Ramos (cell line): ENCODE data around the gene ENOX1.

Source experiments
- in situ Hi-C: fragments of 300-500 bp; cut with MboI; formaldehyde crosslinking; loops from one replicate; pipeline ENCODE4 v1.14.3; 2022; ENCODE audit warnings: low sequenced_read_pairs; ENCODE audit not compliant: unreplicated experiment

ENOX1 gene

DNA sequence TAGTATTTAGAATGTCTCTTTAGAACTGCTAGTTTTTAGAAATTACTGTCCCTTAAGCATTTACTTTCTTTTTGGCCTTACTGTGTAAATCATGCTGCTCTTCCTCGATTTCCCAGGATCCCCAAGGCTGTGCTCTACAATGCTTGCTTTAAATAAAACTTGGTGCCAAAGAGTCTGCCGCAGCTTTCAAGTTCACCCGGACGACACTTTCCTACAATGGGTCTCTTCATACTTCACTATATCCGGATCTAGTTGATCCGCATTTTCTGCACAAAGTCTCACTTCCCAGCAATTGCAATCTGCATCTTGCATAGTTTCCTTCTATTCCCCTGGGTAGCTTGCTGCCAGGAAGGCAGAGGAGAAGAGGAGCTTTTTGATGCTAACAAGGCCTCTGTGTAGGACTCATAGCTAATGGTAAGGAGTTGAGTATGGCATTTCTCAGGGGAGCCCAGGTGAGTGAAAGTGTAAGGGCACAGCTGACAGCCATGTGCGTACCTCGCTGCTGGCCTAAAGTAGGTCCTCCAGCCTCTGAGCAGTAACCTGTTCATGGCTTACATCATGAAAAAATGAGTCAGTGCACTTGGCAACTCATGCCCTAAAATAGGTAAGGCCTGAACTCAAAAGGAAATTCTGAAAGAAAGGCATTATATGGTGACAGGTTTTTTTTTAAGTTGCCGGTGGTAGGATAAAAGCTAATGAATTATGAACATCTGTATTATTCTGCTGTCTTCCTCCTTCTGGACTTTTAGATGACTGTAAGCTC is 101.6 kb downstream of the ENOX1 start:
- in situ Hi-C loops = no loop called here

DNA sequence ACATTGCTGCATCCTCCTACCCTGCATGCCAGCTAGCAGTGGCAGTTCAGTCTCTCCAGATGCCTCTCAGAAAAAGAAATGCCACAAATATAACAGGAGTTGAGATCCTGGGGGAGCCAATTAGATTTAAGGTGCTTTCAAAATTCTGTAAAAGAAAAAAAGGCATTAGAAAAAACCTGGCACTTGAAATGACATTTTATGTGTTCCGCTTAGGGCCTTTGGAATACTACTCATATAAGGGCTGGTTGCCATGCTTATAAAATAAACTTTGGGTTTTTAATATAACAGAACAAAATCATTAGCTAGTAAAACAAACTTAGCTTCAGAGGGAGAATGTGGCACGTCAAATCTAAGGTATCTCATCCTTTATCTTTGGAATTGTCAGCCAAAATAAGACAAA is 104.1 kb downstream of the ENOX1 start:
- in situ Hi-C loops = no loop called here

DNA sequence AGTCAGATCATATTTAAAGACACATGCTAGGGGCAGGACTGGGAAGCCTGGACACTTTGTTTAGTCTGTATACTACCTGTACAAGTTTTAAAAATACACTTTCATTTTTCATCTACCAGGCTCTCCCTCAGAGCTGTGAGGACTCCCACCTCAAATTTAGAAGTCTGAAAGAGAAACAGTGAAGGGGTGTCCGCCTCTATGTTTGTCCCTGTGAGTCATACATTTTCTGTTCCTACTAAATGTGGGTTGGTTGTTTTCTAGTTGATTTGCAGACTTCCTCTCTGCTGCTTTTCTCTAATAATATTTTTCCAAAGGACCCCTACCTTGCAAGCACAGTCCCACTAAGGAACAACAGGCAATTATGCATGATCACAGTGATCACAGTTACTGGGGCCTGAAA is 110.5 kb downstream of the ENOX1 start:
- in situ Hi-C loops = no loop called here

DNA sequence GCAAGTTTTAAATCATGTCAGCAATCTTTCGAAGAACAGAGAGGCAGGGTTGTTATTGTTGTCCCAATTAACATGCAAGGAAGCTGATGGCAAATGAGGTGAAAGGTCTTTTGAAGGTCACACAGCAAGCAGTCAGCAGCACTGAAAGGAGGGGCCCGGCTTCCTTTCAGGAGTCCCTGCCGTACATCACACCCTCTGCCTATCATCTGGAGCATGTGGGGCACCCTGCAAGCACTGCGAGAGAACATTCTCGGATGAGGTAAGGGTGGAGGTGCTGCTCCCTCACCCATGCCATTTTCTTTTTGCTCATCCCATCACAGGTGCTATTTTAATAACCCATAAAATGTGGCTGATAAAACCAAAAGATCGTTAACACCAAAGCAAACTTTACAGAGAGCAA is 111.2 kb downstream of the ENOX1 start:
- in situ Hi-C loops = no loop called here

DNA sequence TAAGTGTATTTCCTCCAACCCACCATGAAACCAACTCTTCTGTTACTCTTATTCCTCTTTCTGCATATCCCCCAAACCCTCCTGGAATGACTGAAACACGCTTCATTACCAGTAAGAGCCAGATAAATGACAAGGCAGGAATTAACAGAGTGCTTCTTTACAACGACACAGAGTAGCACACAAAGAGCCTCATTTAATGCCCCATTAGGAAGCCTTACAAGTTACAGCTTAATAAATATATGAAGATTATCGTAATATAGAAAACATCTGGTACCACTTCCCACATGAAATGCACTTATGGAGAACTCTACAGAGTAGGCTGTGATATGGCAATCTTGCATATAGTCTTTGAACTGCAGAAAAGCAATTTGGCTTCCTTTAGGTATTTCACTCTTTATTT is 116.8 kb downstream of the ENOX1 start:
- in situ Hi-C loops = no loop called here

DNA sequence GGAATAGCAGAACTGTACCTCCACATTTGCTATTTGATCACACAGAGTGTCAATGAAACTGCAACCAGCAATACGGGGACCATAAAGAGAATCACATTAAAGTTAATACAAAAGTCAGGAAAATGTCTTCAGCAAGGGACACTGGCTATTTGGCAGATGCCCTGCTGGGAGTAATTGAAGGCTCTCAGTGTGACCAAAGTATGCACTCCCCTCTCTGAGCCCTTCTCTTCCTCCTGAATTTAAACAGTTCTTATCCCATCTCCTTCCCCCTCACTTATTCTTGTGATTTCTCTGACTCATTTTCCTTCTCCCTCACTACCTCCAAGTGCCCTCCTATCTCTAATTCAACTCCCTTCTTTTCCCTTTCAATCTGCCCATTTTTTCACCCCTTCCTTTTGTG is 117.7 kb downstream of the ENOX1 start:
- in situ Hi-C loops = no loop called here

DNA sequence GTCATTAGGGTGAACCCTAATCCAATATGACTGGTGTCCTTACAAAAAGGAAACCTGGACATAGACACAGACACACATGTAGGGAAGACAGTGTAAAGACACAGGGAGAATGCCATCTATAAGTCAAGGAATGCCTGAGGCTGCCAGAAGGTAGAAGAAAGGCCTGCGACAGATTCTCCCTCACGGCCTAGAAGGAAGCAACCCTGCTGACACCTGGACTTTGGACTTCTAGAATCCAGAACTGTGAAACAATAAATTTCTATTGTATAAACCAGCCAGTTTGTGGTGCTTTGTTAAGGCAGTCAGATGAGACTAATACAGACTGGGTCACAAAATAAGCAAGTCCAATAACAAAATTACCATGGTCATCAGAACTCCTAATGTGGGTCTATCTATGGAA is 120.4 kb downstream of the ENOX1 start:
- in situ Hi-C loops = no loop called here

DNA sequence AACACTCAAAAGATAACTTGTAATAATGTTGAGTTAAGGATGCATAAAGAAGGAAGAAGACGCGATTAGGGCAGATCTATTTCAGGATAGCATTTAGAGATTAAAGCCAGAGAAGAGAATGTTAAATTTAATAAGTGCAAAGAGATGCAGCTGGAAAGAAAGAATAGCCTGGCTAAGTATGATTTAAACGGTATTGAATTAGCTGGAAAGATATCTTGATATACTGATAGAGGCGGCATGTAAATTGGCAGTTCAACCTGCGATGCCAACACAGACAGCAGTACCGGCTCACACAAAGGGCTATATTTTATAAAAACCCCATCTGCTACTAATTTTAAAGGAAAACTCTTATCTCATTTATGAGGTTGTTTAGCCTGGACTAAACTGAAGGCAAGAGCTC is 121.4 kb downstream of the ENOX1 start:
- in situ Hi-C loops = no loop called here

DNA sequence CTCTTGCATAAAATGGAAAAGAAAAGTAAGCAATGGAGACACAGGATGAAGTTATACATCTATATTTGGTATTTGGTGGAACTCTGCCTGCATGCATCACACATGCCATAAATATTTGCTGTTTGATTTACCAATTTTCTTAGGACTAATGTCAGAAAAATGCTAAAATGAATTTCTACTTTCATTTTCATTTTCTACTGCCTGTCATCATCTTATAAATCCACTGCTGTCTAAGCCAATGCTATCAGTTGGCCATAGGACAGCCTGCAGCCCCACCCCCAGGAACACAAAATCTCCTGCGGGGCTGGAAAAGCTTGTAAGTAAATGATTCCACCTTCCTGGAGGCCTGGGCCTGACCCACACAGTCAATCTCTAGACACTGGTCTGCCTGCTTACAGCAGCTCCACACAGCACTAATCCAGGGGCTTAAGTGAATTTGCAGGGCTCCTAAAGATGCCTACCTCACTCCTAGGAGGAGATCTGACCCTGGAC is 122.0 kb downstream of the ENOX1 start:
- in situ Hi-C loops = no loop called here

DNA sequence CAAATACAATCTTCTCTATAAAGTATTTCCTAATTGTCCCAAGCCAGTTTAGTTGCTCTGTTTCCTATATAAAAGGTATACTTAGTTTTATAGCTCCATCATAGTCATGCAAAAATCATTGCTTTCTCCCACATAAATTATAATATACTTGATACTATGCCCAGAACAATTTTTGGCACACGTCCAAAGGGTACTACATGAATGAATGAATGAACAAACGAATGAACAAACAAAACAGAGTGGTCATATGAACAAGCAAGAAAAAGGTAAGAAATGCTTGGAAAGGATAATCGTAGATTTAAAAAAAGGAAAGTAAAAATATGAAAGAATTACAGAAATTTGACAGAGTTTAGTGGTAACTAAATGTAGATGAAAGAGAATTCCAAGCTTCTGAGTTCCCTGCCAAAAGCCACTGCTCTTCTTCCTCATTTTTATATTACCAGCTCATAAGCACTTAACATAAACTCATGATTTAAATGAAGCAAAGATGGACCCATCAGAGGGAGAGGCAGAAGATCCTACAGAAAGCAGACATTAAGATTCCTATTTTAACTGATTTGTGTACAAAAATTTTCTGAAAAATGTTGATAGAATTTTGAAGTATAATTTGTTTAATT is 123.2 kb downstream of the ENOX1 start:
- in situ Hi-C loops = no loop called here

DNA sequence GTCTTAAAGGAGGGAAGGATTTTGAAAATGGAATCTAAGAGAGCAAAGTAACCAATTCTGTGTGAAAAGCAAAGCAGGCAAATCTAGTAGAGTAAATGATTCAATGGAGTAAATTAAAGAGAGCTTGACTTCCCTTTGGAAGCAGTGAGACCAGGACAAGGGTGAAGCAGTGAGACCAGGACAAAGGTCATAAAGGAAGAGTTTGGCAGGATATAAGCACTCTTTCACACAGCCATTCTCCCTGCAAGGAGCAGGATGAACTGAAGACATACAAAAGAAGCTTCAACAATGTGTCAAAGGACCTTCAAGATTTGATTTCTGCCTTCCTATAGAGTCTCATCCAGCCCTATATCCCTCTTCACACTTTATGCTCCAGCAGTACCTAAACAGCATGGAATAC is 123.8 kb downstream of the ENOX1 start:
- in situ Hi-C loops = no loop called here

DNA sequence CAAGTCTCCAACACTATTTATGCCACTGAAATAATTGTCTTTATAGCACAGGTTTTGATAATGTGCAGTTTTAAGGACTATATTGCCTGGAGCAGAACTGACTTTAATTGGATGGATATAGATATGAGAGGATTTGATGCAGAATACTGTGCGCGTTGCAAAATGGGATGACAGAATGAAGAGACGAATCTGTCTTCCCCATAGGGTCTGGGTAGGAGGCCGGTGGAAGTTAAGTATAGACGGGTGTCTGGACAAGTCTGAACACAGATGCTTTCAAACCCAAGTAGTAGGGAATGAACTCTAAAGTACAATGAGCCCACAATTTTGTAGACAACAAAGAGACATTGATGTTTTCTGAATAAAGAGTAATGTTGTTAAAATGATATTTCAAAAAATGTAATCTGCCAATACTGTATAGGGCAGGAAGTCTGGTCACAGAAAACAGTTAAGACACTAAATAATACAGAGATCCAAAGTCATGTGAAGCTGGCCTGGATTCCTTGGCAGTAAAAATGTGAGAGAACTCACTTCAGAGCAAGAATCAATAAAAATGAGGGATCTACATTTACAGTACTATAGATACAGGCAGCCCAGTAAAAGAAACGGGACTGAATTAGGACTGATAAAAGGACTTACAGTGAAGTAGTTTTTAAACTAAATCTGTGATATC is 125.5 kb downstream of the ENOX1 start:
- in situ Hi-C loops = no loop called here

DNA sequence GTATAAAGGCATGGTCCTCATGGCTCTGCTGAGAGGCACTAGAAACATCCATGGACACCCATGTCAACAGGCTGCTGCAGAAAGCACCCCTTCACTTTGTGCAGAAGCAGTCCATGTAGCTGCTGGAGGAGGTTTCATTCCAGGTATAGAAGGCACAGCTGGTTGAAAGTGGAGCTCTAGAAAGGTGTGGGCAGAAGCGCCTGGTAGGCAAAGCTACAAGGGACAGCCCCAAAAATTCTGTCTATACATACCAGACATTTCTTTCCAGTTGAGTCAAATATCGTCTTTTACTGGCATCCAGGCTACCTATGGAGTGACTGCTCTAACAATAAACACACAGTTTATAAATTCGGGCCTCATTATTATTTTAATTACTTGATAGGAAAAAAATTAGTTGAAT is 129.3 kb downstream of the ENOX1 start:
- in situ Hi-C loops = no loop called here

DNA sequence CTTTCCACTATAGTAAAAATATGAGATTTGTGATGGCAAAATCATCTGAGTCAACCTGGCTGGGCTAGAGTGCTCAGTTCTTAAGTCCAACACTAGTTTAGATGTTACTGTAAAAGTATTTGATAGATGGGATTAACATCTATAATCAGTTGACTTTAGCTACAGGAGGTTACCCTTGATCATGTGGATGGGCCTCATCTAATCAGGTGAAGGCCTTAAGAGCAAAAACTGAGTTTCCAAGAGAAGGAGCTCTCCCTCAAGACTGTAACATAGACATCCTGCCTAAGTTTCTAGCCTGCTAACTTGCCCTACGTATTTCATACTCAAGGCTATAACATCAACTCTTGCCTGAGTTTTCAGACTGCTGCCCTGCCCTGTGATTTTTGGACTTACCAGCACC is 132.8 kb downstream of the ENOX1 start:
- in situ Hi-C loops = no loop called here

DNA sequence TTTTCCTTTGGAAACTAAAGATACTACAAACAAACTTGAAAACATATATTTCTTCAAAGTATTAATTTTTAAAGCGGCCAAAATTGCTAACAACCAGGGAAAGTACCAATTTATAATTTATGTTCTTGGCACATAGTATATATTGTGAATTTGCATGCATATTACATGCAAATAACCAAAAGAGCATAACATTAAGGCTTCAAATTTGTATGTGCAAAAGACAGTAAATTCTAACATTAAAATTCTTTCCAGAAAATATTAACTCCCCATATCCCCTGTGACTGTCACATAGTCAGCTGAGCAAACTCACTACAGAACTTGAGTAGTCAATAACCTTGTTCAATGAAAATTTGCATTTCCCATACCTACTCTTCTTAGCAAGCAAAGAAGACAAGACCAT is 133.4 kb downstream of the ENOX1 start:
- in situ Hi-C loops = no loop called here

DNA sequence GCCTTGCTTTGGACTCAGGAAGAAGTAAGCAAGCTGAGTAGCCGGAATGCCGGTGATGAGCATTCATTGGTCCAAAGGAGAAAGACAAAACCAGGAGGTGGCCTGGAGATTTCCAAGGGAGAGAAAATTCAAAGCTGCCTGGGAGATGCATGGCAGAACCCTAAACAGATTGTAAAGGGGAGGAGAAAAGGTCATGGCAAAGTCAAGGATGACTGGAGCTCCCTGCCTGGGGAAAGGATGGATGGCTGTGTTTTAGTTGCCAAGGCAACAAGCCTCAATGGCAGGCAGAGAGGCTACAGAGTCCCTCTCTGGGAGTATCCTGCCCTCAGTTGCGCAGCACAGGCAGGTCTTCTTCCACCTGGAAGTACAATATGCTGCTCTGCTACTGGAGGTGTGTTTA is 134.0 kb downstream of the ENOX1 start:
- in situ Hi-C loops = no loop called here

DNA sequence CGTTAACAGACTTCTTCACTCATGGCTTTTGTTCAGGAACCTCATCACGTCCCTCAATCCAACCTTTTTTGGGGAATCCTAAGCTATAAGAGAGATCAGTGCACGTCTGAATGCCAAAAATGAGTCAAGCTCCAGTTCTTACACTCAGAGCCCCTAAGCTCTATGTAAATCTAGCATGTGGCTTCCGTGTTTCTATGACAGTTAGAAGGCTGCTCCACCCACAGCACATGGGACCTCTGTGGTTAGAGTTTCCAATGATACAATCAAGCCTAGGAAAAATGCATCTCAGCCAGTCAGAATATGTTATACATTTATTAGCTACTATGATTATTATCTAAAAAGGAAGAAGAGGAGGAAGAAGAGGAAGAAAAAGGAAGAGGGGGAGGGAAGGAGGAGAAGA is 135.9 kb downstream of the ENOX1 start:
- in situ Hi-C loops = no loop called here

DNA sequence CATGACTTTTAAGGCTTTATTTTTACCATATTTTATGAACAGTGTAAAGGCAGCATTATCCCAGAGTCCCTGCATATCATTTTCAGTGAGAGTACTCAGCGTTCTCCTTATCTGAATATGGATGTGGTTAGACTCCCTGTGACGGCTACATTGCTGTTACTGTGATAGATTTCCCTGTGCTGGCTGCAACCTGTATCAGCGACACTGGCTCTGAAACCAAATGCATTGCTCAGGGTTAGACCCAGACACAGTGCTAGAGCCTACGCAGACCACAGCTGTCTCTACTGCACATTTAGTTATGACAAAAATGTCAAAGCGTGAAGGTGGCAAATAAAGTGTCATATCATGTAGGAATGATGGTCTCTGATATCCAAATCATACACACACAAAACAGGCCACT is 138.0 kb downstream of the ENOX1 start:
- in situ Hi-C loops = no loop called here

DNA sequence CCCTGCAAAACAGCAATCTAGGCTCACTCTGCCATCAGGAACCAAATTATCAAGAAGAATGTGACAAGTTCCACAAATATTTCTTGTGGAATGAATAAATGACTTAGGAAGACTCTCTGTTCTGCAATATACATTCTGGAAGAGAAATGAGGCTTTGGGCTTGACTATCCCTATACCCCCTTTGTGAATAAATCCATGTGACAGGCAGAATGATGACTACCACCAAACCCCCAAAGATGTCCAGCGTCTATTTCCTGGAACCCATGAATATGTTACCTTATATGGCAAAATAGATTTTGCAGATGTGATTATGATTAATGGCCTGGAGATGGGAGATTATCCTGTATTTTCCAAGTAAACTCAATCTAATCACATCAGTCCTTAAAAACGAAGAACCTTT is 139.3 kb downstream of the ENOX1 start:
- in situ Hi-C loops = no loop called here

DNA sequence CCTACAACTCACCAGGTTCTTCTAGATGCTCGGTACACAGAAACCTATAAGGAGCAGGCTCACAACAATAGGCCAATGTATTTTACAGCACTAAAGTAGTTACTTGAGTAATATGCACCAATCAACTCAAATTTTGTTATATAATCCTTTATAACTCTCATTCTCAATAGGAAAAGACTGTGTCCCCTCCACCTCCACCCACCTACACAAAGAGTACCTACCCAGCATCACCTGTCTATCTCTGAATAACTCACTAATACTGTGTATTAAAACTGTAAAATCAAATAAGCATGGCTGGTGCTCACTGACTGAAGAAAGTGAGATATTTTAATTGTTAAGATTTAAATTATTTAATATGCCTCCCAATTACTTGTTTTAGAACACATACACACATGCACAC is 146.3 kb downstream of the ENOX1 start:
- in situ Hi-C loops = no loop called here

DNA sequence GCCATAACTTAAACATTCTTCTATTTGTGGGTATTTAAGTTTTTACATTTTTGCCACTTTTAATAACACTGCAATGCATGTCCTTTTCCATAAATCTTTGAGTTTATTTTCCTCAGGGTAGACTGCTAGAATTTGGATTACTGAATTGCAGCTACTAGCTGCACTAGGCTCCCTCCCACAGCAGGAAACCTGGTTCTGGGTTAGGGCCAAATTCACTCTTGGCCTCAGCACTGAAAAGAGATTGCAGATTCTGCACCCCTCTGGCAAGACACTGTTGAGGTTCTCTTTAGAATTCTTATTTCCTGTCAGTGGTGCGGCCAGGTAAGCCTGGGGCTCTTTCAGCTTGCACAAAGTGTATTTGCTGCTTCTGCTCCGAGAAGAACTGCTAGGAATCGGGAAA is 155.7 kb downstream of the ENOX1 start:
- in situ Hi-C loops = no loop called here
